HK-2 (cell line): Measurements from ENCODE around the gene PTPMT1.

Source experiments
- DNase-seq: peaks from one replicate; pipeline ENCODE4 v3.0.0-alpha.2; 2018; ENCODE audit not compliant: unreplicated experiment

Gene PTPMT1

DNA sequence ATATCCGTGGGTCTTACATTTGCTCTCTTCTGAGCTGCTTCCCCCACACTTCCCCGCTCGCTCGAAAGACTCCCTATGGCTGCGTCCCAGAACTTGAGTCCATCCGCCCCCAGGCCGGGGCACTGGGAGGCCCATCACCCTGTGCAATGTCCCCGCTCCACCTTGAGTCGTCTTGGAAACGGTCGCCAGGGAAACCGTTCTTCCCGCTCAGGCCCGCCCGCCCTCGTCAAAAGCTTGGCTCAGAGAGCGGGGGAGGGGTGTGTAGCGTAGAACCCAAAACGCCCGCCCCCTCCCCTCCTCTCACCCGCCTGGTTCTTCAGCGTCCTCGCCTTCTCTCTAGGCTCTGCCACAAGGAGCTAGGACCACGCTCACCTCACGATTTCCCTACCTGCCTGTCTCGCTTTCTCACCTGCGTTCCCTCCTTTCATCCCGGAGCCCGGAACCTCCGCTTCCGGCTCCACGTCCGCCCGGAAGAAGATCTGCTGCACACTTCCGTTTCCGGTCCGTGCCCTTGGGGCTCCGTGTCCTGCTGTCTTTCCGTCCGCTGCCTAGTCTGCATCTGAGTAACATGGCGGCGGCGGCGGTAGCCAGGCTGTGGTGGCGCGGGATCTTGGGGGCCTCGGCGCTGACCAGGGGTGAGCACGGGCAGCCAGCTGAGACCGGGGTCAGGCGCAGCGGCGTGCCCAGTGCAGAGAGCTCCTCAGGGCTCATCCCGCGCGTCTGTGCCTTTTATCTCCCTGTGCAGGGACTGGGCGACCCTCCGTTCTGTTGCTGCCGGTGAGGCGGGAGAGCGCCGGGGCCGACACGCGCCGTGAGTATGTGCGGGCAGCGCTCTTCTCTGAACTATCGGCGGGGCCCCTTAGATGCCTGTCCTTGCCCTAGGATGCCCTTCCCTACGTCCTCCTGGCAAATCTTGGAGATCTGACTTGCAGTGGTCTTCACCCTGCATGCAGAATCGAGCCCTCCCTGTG lies 13.4 kb downstream of the PTPMT1 start, which contains the start of the genes KBTBD4 and NDUFS3:
Gene KBTBD4 (minus strand): TSS at position 447 of the 971 bp plus-strand sequence. CDS start 19 bp downstream, at position 428.
Gene NDUFS3 (plus strand): TSS at position 551 of the 971 bp plus-strand sequence. CDS start 18 bp downstream, at position 569.
- peak; percentile 85 for DNase-seq

- no peak for DNase-seq
These were observed 18.4 kb downstream of the PTPMT1 start for GRCh38 chr11:47583844-47584243.

DNA sequence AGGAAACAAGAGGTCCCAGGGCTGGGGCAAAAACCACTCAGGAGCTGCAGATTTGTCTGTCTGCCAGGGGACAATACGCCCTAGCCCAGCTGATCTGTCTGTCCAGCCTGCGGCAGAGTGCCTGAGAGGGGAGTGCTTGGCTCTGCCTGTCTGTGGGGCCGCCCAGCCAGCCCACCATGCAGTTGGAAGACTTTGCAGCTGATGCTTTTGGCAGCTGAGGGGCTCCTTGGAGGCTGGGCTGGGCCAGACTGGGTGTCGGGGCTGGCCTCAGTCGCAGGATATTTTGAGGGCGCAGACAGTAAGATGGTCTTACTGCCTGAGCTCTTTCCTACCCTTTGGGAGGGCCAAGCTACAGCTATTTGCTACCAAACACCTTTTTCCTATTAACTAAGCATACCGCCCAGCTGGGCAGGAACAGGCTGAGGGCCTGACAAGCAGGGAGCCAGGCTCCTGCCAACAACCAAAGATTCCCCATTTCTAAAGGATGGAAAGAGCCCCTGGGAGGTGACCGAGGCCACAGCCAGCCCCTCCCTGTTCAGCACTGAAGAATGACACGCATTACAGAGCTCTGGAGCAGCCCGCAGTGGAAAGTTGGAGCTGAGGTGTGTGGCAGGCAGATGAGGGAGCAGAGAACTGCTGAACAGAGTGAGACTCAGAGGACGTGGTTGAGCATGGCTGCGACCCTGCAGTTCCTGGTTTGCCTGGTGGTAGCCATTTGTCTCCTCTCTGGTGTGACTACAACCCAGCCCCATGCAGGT lies 20.9 kb downstream of the PTPMT1 start, which contains the start of gene FAM180B:
Gene FAM180B (plus strand): TSS at position 581 of the 758 bp plus-strand sequence. CDS start 91 bp downstream, at position 672.
- DNase-seq = no peak

DNA sequence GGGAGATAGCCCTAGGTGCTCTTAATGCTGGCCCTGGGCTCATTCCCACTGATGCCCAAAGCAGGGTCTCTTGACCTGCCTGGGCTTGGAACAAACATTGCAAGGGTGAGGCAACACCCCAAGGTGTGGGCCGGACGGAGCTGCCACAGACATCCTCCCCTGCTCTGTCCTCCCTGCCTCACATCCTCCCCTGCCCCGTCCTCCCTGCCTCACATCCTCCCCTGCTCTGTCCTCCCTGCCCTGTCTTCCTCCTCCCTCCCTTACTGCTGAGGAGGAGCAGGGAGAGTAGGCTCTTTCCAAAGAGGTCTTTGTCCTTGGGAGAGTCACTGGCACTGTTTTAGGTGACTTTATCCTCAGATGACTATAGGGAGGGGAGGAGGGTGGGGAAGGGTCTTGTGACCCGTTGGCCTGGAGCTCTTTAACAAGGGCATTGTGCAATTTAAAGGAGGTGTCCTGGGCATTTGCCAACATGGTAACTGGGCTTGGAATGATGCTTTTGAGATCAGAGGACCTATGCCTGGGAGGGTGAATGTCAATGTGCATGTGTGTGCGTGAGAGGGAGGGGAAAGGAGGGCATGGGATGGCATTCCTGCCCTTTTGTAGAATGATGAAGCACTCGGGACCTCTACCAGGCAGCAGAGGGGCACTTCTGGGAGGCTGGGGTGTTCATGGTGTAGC lies 21.8 kb downstream of the PTPMT1 start:
- no peak for DNase-seq

DNA sequence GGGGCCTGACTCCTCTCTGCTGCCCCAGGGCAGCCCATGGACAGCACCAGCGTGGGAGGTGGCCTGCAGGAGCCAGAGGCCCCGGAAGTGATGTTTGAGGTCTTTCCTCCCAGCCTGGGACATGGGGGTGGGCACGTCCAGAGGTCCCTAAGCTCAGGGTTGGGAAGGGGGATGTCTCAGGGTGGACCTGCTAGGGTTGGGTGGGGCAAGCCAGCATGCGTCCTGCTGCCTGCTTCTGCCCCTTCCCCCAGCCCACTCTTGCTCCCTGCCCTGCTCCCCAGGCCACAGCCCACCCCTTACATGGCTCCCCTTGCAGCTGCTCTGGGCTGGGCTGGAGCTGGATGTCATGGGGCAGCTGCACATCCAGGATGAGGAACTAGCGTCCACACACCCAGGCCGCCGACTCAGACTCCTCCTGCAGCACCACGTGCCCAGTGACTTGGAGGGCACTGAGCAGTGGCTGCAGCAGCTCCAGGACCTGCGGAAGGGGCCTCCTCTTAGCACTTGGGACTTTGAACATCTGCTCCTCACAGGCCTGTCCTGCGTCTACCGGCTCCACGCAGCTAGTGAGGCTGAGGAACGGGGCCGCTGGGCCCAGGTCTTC lies 22.4 kb downstream of the PTPMT1 start:
- DNase-seq = no peak

- no peak for DNase-seq
These were observed 23.7 kb downstream of the PTPMT1 start for GRCh38 chr11:47589118-47589517.

DNA sequence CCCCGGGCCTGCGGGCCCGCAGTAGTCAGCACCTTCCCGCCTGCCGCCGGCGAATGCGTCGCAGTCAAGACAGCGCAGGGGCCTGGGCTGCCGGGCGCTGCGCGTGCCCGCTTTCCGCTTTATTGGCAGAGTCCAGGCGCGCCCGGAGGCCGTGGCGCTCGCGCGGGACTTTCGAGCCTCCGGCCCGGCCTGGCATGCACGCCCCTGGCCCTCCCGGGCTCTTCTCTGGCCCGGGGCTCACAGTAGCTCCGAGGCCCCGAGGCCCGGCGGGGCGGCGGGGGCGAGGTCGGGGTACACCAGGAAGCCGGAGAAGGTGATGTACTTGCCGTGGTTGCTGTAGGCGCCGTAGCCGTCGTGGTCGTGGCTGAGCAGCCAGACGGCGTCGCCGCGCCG lies 24.2 kb downstream of the PTPMT1 start:
- no peak for DNase-seq

GRCh38 chr11:47589977-47590861 lies 24.8 kb downstream of the PTPMT1 start:
- DNase-seq = no peak

- DNase-seq = no peak
These were observed 26.4 kb downstream of the PTPMT1 start for GRCh38 chr11:47591764-47592163.

- no peak for DNase-seq
These were observed 26.9 kb downstream of the PTPMT1 start for GRCh38 chr11:47592251-47592650.

GRCh38 chr11:47592970-47593369 lies 27.6 kb downstream of the PTPMT1 start:
- no peak for DNase-seq

DNA sequence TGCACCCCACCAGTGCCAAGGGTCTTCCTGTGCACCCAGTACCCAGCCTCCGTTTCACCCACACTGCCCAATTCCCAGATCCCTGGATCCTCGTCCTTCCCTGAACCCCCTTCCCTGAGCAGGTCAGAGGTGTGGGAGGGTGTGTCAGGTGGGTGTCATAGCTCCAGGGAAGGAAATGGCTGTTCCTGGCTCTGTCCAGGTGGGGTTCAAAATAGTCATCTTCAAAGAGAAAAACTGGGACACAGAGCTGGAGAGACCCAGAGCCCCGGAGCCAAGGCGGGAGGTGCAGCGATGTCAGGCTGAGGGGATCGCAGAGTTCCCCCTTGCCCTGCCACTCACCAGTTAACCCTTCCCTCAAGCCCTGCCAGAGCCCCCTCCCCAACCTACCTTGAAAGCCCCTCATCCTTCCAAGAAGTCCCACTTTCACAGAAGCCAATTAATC lies 28.1 kb downstream of the PTPMT1 start:
- DNase-seq = no peak

GRCh38 chr11:47593934-47594855 lies 28.8 kb downstream of the PTPMT1 start, which contains the start of gene C1QTNF4:
TSS of gene C1QTNF4 (minus strand) at chr11:47594411. CDS start at chr11:47590810, 3,601 bp downstream.
- DNase-seq = no peak

DNA sequence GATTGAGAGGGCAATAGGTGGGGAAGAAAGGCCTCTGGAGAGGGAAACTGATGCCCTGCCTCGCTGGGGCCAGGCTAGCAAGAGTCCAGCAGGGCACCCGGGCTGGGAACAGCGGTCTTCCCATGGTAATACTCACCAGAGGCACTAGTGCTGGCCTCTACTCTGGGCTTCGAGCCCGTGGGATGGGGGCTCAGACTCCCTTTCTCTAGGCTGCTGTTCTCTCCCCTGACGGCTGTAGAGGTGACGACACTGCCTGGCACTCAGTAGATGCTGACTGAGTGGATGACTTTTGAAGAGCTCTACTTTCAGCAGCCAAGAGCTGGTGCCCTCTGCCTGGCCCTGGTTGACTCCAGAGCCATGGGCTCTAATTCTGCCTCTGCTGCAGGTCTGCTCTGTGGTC lies 29.6 kb downstream of the PTPMT1 start:
- DNase-seq = no peak

DNA sequence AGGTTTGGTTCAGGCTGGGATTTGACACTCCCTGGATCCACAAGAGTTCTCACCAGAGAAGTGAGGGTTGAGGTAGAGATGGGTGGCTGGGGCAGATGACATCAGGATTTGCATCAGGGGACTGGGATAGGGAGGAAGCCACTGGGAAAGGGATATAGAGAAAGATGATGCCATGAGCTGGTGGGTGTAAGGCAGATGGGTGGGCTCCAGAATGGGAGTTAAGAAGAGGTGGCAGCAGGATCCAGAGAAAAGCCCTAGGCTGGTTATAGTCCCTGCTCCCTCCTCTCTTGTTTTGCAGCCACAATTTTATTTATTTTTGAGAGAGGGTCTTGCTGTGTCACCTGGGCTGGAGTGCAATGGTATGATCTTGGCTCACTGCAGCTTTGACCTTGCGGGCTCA lies 30.6 kb downstream of the PTPMT1 start:
- DNase-seq = no peak

DNA sequence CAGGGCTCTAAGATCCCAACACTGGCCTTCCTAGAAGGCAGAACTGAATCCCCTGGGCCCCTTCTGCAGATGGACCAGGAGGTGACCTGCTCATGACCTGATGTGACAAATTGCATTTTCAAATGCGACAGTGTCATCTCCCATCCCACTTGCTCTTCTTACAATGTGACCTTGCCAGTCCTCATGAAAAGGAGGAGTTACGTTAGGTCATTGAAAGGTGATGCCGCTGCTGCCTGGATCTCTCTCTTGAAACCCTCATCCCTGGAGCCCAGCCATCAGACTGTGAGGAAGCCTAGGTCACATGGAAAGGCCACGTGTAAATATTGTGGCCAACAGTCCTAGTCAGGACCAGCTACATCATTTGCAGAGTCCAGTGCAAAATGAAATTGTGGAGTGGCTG lies 34.5 kb downstream of the PTPMT1 start:
- no peak for DNase-seq

- no peak for DNase-seq
These were observed 37.9 kb downstream of the PTPMT1 start for GRCh38 chr11:47603295-47603694.

GRCh38 chr11:47605921-47606320 lies 40.5 kb downstream of the PTPMT1 start:
- DNase-seq = no peak

DNA sequence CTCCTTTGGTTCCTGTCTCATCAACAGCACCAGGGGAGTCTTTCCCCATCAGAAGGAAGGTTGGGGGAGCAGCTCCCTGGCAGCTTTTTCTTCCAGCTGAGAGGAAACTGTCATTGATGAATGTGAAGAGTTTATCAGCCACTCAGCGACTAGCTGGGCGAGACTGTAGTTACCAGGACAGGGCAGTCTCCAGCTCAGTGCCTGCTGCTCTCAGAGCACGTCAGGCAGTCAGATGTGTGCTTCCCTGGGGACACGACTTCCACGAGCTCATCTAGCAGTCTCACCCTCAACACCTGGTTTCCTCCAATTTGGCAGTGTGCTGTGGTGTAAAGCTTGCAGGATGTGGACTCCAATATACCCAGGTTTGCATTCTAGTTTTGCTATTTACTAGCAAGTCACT lies 41.3 kb downstream of the PTPMT1 start:
- DNase-seq = no peak
